HG03354 (cell line): Measurements from ENCODE around the gene GPC5.
"Not testable (repeated sequence)": the region's sequence is repeated elsewhere in the genome, so short reads cannot be mapped to it uniquely, and the experiment has no call there.

Experiments used
- ATAC-seq: cut with Tn5 transposase; IDR thresholded peaks from one replicate; pipeline ENCODE4 v1.9.1; 2021; ENCODE audit warnings: mild to moderate bottlenecking; ENCODE audit not compliant: unreplicated experiment, poor library complexity, severe bottlenecking

The GPC5 gene

DNA sequence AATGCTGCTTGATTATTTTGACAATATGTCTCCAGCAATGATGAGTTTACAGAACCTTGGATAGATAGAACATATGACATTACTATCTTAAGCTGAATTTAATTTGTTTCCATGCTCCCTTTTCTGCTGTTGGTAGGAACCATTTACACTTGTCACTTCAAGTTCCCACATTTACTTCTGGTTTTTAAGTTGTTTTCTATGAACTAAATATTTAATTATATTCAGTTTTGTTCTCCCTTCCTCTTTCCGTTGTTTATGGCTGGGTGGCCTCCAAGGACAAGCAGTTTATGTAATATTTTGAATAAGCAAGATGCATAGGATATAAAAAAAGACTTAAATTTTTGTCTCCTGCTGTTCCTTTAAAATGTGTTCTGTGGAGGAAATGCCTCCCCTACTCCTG is 860.6 kb downstream of the GPC5 start:
- ATAC-seq = no peak

DNA sequence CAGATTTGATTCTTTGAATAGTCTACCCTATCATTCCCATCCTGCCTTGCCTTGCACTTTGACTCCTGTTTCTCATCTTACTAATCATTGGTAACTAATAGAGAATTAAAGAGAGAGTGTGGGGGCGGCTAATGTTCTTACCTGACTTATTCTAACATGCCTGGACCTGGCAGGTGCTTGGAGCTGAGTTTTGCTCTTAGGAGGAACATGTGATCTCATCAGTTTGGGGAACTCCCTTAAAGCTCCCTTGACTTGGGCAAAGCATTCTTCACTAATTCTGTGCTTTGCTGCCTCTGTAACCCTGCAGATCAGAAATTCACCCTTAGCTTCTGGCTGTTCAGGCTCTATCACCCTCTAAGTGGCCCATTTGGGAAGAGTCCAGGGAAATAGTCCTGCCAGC is 861.1 kb downstream of the GPC5 start:
- ATAC-seq = no peak

DNA sequence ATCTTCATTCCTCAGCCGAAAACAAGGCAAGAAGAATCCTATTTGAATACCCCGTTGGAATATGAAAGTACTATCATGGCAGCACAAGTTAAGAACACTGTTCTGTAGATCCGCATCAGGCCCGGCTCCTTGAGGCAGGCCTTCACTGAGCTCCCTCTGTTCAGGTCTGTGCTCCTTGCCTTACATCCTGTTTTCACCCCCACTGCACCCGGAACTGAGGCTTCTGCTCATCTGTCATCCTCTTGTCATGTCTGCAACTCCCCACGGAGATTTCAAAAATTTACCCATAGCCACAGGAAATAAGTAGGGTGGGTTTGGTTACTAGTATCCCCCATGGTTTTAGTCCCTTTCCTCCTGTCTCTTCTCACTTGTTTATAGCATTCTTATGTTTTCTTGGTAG is 861.9 kb downstream of the GPC5 start:
- no peak for ATAC-seq

DNA sequence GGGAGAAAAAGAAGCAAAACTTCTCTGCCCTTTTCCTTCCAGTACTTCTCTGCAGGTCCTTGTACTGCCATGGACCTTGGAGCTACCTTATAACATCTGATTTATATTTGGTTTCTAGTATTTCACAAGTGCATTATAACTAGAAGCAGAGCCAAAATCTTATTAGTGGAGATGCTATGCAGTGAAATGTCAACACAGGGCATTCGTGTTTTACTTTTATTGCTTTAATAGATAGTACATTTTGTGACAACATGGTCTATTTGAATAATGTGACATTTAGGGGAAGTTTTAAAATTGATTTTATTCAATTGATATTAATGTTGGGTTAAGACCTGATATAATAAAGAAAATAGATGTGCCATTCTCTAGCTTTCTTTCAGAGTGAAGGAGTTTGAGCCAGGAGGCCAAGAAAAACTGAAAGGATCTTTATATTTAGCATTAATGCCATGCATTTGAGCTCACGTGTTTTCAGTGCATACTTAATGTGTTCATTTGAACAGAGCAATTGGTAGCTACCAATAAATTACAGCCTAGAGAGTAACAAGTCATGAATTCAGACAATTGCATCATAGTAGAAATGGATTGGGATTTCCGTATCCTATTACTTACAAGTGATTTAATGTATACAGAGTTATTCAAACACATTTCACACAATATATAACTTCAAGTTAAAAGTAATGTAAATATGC is 863.8 kb downstream of the GPC5 start:
- ATAC-seq = no peak

- ATAC-seq = no peak
Observed at GRCh38 chr13:92265408-92265807, 867.0 kb downstream of the GPC5 start.

GRCh38 chr13:92270990-92271389 is 872.6 kb downstream of the GPC5 start:
- no peak for ATAC-seq

DNA sequence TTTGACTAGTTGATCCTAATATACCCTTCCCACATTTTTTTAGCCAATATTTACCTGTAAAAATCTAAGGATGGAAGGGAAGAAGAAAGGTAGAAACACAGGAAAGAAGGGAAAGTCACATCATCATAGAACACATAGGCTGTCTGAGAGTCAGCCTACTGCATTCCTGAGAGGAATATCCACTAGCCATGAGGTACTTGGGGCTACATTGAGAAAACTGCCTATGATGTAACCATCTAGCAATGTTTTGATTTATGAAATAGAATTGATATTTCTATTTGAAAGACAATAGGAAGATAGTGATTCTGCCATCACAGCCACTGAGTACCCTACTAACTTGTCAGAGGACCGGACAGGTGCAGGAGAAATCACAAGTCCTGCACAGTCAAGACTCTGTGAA is 873.8 kb downstream of the GPC5 start:
- no peak for ATAC-seq

GRCh38 chr13:92280986-92281385 is 882.6 kb downstream of the GPC5 start:
- ATAC-seq = not testable (repeated sequence)

- not testable (repeated sequence) for ATAC-seq
Observed at GRCh38 chr13:92290718-92291307, 892.4 kb downstream of the GPC5 start.

- not testable (repeated sequence) for ATAC-seq
Observed at GRCh38 chr13:92294533-92294932, 896.1 kb downstream of the GPC5 start.

GRCh38 chr13:92296154-92296671 is 897.8 kb downstream of the GPC5 start:
- ATAC-seq = not testable (repeated sequence)

DNA sequence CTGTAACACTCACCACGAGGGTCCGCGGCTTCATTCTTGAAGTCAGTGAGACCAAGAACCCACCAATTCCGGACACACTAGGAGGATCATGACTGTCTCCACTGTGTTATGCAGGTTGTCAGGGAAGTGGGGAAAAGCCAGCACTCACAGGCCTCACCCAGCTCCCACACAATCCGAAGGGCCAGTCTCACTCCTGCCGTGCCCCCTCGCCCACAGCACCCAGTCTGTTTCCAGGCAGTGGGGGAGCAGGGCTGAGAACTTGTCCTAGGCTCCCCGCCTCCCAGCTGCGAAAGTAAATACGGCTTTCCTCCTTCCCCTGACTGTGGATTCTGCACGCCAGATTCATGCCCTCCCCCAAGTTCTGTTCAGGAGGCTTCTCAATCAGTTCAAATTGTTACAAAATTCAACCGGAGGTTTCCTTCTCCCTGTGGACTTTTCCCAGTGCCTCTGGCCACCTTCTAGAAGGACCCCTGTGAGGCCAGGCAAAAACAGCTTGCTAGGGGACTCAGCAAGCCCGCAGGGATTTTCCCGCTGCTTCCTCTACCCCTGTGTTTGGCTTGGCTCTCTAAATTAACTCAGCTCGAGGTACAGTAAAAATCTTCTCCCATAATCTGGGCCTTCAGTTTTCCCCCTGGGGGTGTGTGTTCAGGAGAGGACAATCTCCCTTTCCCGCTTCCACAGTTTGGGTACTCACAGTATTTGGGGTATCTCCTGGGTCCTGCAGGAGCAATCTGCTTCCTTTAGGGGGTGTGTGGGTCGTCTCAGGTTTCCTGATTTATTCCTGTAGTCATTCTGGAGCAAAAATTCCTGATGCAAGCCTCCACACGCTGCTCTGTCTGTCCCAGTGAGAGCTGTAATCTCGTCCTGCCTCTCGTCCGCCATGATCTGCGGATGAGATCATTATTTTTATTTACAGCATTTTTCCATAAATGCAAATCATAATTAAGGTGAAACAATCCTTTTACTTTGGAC is 899.8 kb downstream of the GPC5 start:
- ATAC-seq = no peak

GRCh38 chr13:92300651-92301050 is 902.2 kb downstream of the GPC5 start:
- no peak for ATAC-seq

DNA sequence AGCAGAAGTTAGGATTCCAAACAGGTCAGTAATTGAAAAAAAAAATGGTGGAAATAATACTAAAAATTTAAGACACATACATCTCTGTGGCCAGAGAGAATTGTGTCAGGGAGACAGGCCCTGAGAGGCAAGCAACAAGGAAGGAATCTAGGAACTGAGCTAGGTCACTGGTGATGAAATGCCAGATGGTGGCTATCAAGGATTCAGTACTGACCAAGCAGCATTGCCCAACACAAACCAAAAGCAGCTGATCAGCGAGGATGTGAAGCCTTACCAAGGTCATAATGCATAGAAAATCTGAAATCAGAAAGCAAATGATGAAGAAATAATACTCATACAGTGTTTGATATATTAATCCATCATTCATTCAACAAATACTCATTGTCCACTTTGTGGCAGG is 905.0 kb downstream of the GPC5 start:
- no peak for ATAC-seq

DNA sequence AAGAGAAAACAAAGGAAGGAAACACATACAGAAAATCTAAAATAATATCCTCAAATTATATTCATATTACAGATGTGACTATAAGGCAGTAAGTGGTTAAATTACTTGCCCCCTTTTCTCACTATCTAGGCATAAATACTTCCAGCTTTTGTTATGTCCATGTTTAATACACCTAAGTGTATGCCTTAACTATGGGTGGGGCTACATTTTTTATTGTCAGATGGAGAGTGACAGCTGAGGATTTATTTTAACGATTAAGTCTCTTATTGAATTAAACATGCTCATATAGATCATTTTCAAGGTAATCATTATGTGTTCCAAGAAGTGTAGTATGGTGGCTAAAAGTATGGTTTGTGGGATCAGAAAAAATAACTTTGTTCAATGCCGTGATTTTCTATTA is 909.3 kb downstream of the GPC5 start:
- no peak for ATAC-seq

GRCh38 chr13:92312823-92313222 is 914.4 kb downstream of the GPC5 start:
- ATAC-seq = no peak

- ATAC-seq = no peak
Observed at GRCh38 chr13:92313382-92313781, 915.0 kb downstream of the GPC5 start.

DNA sequence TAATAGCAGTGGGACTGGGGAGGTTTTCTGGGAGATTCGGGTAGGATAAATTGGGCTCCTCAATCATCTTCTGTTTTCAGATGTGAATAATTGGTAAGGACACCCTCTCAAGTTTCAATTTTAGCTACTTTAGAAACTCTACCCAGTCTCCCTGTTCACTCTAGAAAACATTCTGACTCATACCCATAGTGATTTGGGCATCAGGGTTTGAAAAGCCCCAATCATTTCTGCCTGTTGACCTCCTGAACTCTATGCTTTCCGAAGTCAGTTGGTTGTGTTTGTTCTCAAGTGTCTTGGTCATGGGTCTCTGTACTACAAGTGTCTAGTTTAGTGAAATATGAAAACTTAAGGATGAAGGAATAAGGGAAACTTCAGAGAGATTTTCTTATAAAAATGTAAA is 916.8 kb downstream of the GPC5 start:
- no peak for ATAC-seq

DNA sequence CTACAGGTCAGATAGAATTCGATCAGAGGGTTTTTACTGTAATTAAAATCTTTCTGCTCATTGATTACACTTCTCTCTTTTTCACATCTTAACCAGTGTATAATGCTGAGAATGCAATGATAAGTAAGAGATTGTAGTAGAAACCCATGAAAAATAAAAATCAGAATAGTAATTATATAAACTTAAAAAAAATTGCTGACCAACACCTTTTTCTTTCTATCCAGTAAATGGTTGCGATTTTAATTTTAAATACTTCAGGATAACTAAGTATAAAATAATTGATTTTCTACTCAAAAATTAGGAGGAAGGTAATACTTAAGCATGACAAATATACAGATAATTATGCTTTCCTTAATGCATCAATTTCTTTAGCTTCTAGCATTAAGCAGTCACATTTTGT is 917.6 kb downstream of the GPC5 start:
- no peak for ATAC-seq

DNA sequence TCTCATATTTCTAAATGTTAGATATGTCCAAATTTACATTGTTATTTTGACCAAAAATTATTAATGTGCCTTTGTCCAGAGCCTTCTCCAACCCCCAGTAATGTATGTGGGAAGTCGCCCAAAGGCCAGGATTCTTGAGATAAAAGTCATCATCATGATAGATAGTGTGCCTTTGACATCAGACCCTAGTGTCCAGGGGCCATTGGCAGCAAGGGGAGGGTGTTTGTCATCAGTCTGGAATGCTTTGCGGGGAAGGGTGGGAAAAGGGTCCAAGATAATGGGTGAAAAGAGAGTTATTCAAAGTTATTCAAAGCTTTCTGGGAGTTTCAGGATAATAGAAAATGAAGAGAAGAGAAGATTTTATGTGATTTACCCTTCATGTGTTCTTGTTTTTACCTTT is 918.6 kb downstream of the GPC5 start:
- no peak for ATAC-seq
